Keratinocyte (primary cell): ENCODE data around the gene MZT2A. TPM values are rescaled to one million over a fixed set of nuclear protein-coding genes. Genes with fewer than 3 reads are reported as not detected.
"Not testable (repeated sequence)": the region's sequence is repeated elsewhere in the genome, so short reads cannot be mapped to it uniquely, and the experiment has no call there.

Experiments
- DNase-seq: peaks from one replicate; pipeline ENCODE4 v3.0.0-alpha.2; 2011; ENCODE audit warnings: low read depth, missing footprints, low spot score
- FAIRE-seq: peaks from 2 replicates; lab custom pipeline; 2011; peaks lifted over from hg19 to GRCh38; lab: Jason Lieb, UNC
- H2AFZ ChIP-seq: 2 replicates; pipeline ENCODE4 v1.6.0; 2012; ENCODE audit warnings: low read length, control low read depth, inconsistent platforms; ENCODE audit not compliant: control insufficient read depth
- H3K27ac ChIP-seq: 2 replicates; pipeline ENCODE4 v1.5.1; 2011; ENCODE audit warnings: low read length; ENCODE audit not compliant: control insufficient read depth, insufficient read depth
- H3K27me3 ChIP-seq: 3 replicates; pipeline ENCODE4 v1.6.0; 2011; ENCODE audit warnings: low read length; ENCODE audit not compliant: control insufficient read depth, insufficient read depth; ENCODE audit errors: extremely low read depth
- H3K36me3 ChIP-seq, 2 experiments: 2 replicates in 1 of 2; 3 replicates in 1 of 2; pipeline ENCODE4 v1.5.1; 2011; ENCODE audit warnings: low read length in 2 of 2, mild to moderate bottlenecking in 1 of 2; ENCODE audit not compliant: control insufficient read depth in 2 of 2, insufficient read depth in 2 of 2; ENCODE audit errors: extremely low read depth in 1 of 2
- H3K4me1 ChIP-seq: 3 replicates; pipeline ENCODE4 v1.5.1; 2011; ENCODE audit warnings: low read length; ENCODE audit not compliant: control insufficient read depth, insufficient read depth; ENCODE audit errors: extremely low read depth
- H3K4me2 ChIP-seq: 3 replicates; pipeline ENCODE4 v1.6.0; 2011; ENCODE audit warnings: low read depth, low read length; ENCODE audit not compliant: control insufficient read depth, insufficient read depth; ENCODE audit errors: extremely low read depth
- H3K4me3 ChIP-seq, 3 experiments: fragments of 200-600 bp in 1 of 3; sonication (generic) in 1 of 3; 2 replicates in 2 of 3; 3 replicates in 1 of 3; pipeline ENCODE4 v1.5.1; 2011 to 2016; ENCODE audit warnings: low read length in 3 of 3, mild to moderate bottlenecking in 3 of 3, control low read depth in 2 of 3, inconsistent platforms in 1 of 3, low read depth in 1 of 3, mixed read lengths in 1 of 3, mixed run types in 1 of 3, moderate library complexity in 1 of 3; ENCODE audit not compliant: control insufficient read depth in 2 of 3, insufficient read depth in 2 of 3; ENCODE audit errors: extremely low read depth in 1 of 3
- H3K79me2 ChIP-seq: 2 replicates; pipeline ENCODE4 v1.6.0; 2012; ENCODE audit warnings: low read length; ENCODE audit not compliant: control insufficient read depth, insufficient read depth
- H3K9ac ChIP-seq: 3 replicates; pipeline ENCODE4 v1.6.0; 2011; ENCODE audit warnings: low read length; ENCODE audit not compliant: control insufficient read depth, insufficient read depth; ENCODE audit errors: extremely low read depth
- H3K9me1 ChIP-seq: 3 replicates; pipeline ENCODE4 v1.6.0; 2011; ENCODE audit warnings: low read length; ENCODE audit not compliant: control insufficient read depth, insufficient read depth; ENCODE audit errors: extremely low read depth
- H3K9me3 ChIP-seq: 2 replicates; pipeline ENCODE4 v1.5.1; 2012; ENCODE audit warnings: low read depth, low read length; ENCODE audit not compliant: control insufficient read depth
- H4K20me1 ChIP-seq: 3 replicates; pipeline ENCODE4 v1.6.0; 2011; ENCODE audit warnings: low read length; ENCODE audit not compliant: control insufficient read depth, insufficient read depth; ENCODE audit errors: extremely low read depth
- CTCF ChIP-seq, 3 experiments: IDR thresholded peaks in 1 of 3; conservative IDR thresholded peaks in 1 of 3; optimal IDR thresholded peaks in 1 of 3; 2 replicates in 2 of 3; 3 replicates in 1 of 3; pipeline versions ENCODE3 to v1.5.1; 2011; ENCODE audit warnings: low read length in 3 of 3, mild to moderate bottlenecking in 3 of 3, moderate library complexity in 2 of 3, control low read depth in 1 of 3, inconsistent platforms in 1 of 3; ENCODE audit not compliant: insufficient read depth in 2 of 3; ENCODE audit errors: extremely low read depth in 1 of 3
- EZH2 ChIP-seq: IDR thresholded peaks from one replicate; pipeline ENCODE4 v1.6.1; 2012; ENCODE audit warnings: inconsistent platforms, mild to moderate bottlenecking, low read length, moderate library complexity
- dilution Hi-C: fragments of 300-500 bp; cut with MboI; formaldehyde crosslinking; loops from one replicate; pipeline ENCODE4 v1.7.0; 2020; ENCODE audit warnings: low sequenced_read_pairs; ENCODE audit not compliant: extremely low pct_ligation_motif_present
- polyA plus RNA-seq, 5 experiments: library from polyadenylated mRNA; depleted of rRNA in 3 of 5; stranded (reverse) in 3 of 5; stranded (forward) in 1 of 5; unstranded in 1 of 5; fragments of >200 nt; gene quantifications; 1 replicate in 1 of 5; 2 replicates in 3 of 5; 3 replicates in 1 of 5; pipeline versions ENCODE4 v1.2.1 to v1.2.3, GENCODE V29; 2011 to 2012; ENCODE audit warnings: missing spikeins in 2 of 5, low read depth in 1 of 5, low replicate concordance in 1 of 5

MZT2A gene
- polyA plus RNA-seq, 1 donor (not counting 4 experiments of a cell fraction or from before 2014, with no cell fraction given): 82.7 TPM

GRCh38 chr2:131517856-131518255 is 25.7 kb upstream of the MZT2A start:
- H3K4me3 ChIP-seq, H2AFZ ChIP-seq, H4K20me1 ChIP-seq, DNase-seq, H3K9ac ChIP-seq, H3K4me1 ChIP-seq, H3K4me2 ChIP-seq, H3K9me1 ChIP-seq, H3K27me3 ChIP-seq, H3K79me2 ChIP-seq, H3K36me3 ChIP-seq, H3K27ac ChIP-seq, dilution Hi-C loops, FAIRE-seq, H3K9me3 ChIP-seq: not testable (repeated sequence)

GRCh38 chr2:131517106-131517831 is 25.1 kb upstream of the MZT2A start:
- Histone ChIP-seq H3K4me2 (no peak overlapping the region), H3K36me3 (peaks cover 0 to 5% of the 10 kb centered on the region in 2 experiments), H2AFZ (no peak overlapping the region), H3K4me1 (no peaks in the 10 kb centered on the region), H3K9me1 (no peaks in the 10 kb centered on the region), H3K27me3 (no peaks in the 10 kb centered on the region), H3K4me3 (no peak overlapping the region), H3K27ac (no peak overlapping the region), H3K79me2 (no peaks in the 10 kb centered on the region), H3K9ac (no peak overlapping the region), H4K20me1 (no peaks in the 10 kb centered on the region), H3K9me3 (no peaks in the 10 kb centered on the region)
- no peak for DNase-seq
- dilution Hi-C loops: no loop called here
- FAIRE-seq: no peak
- no peak for TF ChIP-seq CTCF (optimal IDR thresholded peaks at IDR 0.05 in 1 of 3, IDR thresholded peaks at IDR 0.05 in 1 of 3, conservative IDR thresholded peaks at IDR 0.05 in 1 of 3; ENCODE audit: extremely low read depth in 1 of 3, insufficient read depth in 2 of 3, low read length in 3 of 3)
- TF ChIP-seq EZH2: no peak

DNA sequence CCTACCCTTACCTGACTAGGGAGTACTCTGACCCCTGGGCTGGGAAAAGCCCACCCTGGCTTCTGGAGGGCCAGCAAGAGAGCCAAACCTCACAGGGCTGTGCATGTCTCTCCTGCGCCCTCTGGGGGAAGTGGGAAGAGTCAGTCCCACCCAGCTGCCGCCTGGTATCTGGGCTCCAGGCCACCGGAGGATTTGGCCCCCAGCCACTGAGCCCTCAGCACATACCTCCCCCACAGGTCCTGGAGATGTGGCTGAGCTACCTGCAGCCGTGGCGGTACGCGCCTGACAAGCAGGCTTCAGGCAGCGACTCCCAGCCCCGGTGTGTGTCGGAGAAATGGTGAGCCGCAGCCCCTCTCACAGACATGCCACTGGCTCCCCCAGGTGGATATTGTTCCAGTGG is 24.4 kb upstream of the MZT2A start:
- not testable (repeated sequence) for H3K36me3 ChIP-seq, H2AFZ ChIP-seq

More for the DNA sequence above, 24.4 kb upstream of the MZT2A start:
- FAIRE-seq, H4K20me1 ChIP-seq, H3K9me1 ChIP-seq, H3K4me1 ChIP-seq, H3K4me2 ChIP-seq, DNase-seq, H3K9ac ChIP-seq, H3K79me2 ChIP-seq, H3K4me3 ChIP-seq, H3K27me3 ChIP-seq, dilution Hi-C loops, H3K27ac ChIP-seq, H3K9me3 ChIP-seq: not testable (repeated sequence)
- peak in 2 of 3 experiments; percentile 24 to 26 for TF ChIP-seq CTCF (optimal IDR thresholded peaks at IDR 0.05 in 1 of 3, IDR thresholded peaks at IDR 0.05 in 1 of 3, conservative IDR thresholded peaks at IDR 0.05 in 1 of 3; ENCODE audit: extremely low read depth in 1 of 3, insufficient read depth in 2 of 3, low read length in 3 of 3)
